ENCODE data around the gene ARRDC4.

GRCh38 chr15:97992823-97993222 is 32.3 kb downstream of the ARRDC4 start:
- no peak for TF ChIP-seq POLR2A (IDR thresholded peaks at IDR 0.05; ENCODE audit: low read length)
- TF ChIP-seq GATA1 (IDR thresholded peaks at IDR 0.05; ENCODE audit: low read depth, low read length) = no peak
